NCI-H69 (cell line): ENCODE results near the gene LTB.
A peak's percentile ranks its signal among the peaks of the same experiment; 100 is the strongest.
"Not testable (repeated sequence)": the region's sequence is repeated elsewhere in the genome, so short reads cannot be mapped to it uniquely, and the experiment has no call there.

ENCODE experiments used
- DNase-seq: peaks from one replicate; lab custom pipeline; 2025; lab: John Stamatoyannopoulos, UW

Gene LTB

GRCh38 chr6:31607317-31607716 lies 25.1 kb upstream of the LTB start:
- DNase-seq: no peak

GRCh38 chr6:31597006-31597405 lies 14.8 kb upstream of the LTB start:
- peak; percentile 65 for DNase-seq

- DNase-seq: no peak
These were observed 10.2 kb upstream of the LTB start for GRCh38 chr6:31592396-31592771.

- not testable (repeated sequence) for DNase-seq
These were observed 8.5 kb upstream of the LTB start for GRCh38 chr6:31590691-31591090.

GRCh38 chr6:31588871-31589650 lies 6.8 kb upstream of the LTB start:
- DNase-seq: peak; percentile 58

- no peak for DNase-seq
These were observed 5.9 kb upstream of the LTB start for GRCh38 chr6:31587791-31588777.

GRCh38 chr6:31586599-31587281 lies 4.5 kb upstream of the LTB start:
- DNase-seq: no peak

- DNase-seq: no peak
These were observed 3.8 kb upstream of the LTB start, which contains the start of gene LST1 for GRCh38 chr6:31586008-31586407. TSS of gene LST1 (plus strand) at chr6:31586277. CDS start at chr6:31587300, 1,023 bp downstream.

GRCh38 chr6:31585491-31585890 lies 3.3 kb upstream of the LTB start:
- peak; percentile 34 for DNase-seq

GRCh38 chr6:31581434-31582229 lies 592 bp downstream of the LTB start:
- peak; percentile 45 for DNase-seq

- DNase-seq: peak; percentile 87
These were observed 1.3 kb downstream of the LTB start for GRCh38 chr6:31580807-31581433.

- no peak for DNase-seq
These were observed 1.8 kb downstream of the LTB start for GRCh38 chr6:31580438-31580740.

- DNase-seq: peak; percentile 17
These were observed 2.4 kb downstream of the LTB start for GRCh38 chr6:31579546-31580437.

GRCh38 chr6:31579119-31579505 lies 3.1 kb downstream of the LTB start:
- no peak for DNase-seq

GRCh38 chr6:31578184-31579118 lies 3.8 kb downstream of the LTB start:
- DNase-seq: peak; percentile 75

GRCh38 chr6:31577579-31577966 lies 4.7 kb downstream of the LTB start:
- DNase-seq: no peak

- DNase-seq: no peak
These were observed 5.2 kb downstream of the LTB start for GRCh38 chr6:31576897-31577578.

- peak; percentile 55 for DNase-seq
These were observed 6.1 kb downstream of the LTB start for GRCh38 chr6:31575952-31576685.
